Right lobe of liver (tissue), 6 donors: ENCODE measurements around the gene DENND2A. TPM values are rescaled to one million over a fixed set of nuclear protein-coding genes. Genes with fewer than 3 reads are reported as not detected.

Experiments used
- ATAC-seq, 4 donors: fragments of 200-7000 bp; cut with Tn5 transposase; one replicate each; pipeline ENCODE4 v1.9.1; 2020; ENCODE audit warnings: mild to moderate bottlenecking in 4 of 4, moderate library complexity in 4 of 4
- DNase-seq, 3 donors: peaks; one replicate each; pipeline ENCODE4 v3.0.0-alpha.2; 2020
- H3K27ac ChIP-seq, 3 donors: fragments of 200-600 bp; one replicate each; pipeline ENCODE4 v1.8.0; 2022
- H3K27me3 ChIP-seq, 2 donors: fragments of 200-600 bp; one replicate each; pipeline ENCODE4 v1.8.0; 2022
- H3K36me3 ChIP-seq, 4 donors: fragments of 200-600 bp; sonication (generic) in 1 of 4; one replicate each; pipeline versions ENCODE4 v1.5.1 to v1.8.0; 2017 to 2022; ENCODE audit warnings: control low read depth in 1 of 4
- H3K4me1 ChIP-seq, 4 donors: fragments of 200-600 bp; sonication (generic) in 1 of 4; one replicate each; pipeline versions ENCODE4 v1.5.1 to v1.8.0; 2017 to 2022; ENCODE audit warnings: control low read depth in 1 of 4
- H3K4me3 ChIP-seq, 3 donors: fragments of 200-600 bp; one replicate each; pipeline ENCODE4 v1.8.0; 2022
- H3K9me3 ChIP-seq, 4 donors: fragments of 200-600 bp; sonication (generic) in 1 of 4; one replicate each; pipeline versions ENCODE4 v1.5.1 to v1.8.0; 2017 to 2022; ENCODE audit warnings: control low read depth in 1 of 4
- POLR2A ChIP-seq: fragments of 450-650 bp; IDR thresholded peaks from one replicate; pipeline ENCODE4 v1.6.1; 2017; ENCODE audit warnings: antibody characterized with exemption, mild to moderate bottlenecking
- WGBS: methylation state at CpG from one replicate; pipeline ENCODE4 v1.1.6; 2018; ENCODE audit warnings: low coverage, low lambda C conversion rate; ENCODE audit not compliant: insufficient coverage; ENCODE audit errors: missing lambda C conversion rate; 5-methylcytosine and 5-hydroxymethylcytosine counted together
- intact Hi-C, 2 donors: fragments of 100-400 bp; cut with DNase I; formaldehyde crosslinking; loops; one replicate each; pipeline versions ENCODE4 v1.11.2 to v1.14.1; 2022
- total RNA-seq, 6 experiments: library from RNA; depleted of rRNA in 2 of 6; stranded (reverse); fragments of >200 nt in 2 of 6; fragmentation: NEBNext Ultra II Directional in 3 of 6; extraction: Animal tissue kit (Norgen Biotek cat#: 25700) in 3 of 6; gene quantifications; one replicate each; pipeline versions ENCODE4 v1.1.0 to v1.2.4, GENCODE V29; 2016 to 2023
- TF ChIP-seq, protein P1 (sequence below), 4 donors: fragments of 200-600 bp in 3 of 4; fragments of 450-650 bp in 1 of 4; IDR thresholded peaks; one replicate each; pipeline versions ENCODE4 v1.5.1 to v1.8.0; 2016 to 2022; ENCODE audit warnings: antibody characterized with exemption in 4 of 4, mild to moderate bottlenecking in 2 of 4
- donor health status: DM: no; HTN: yes; CAD: no.
- donor health status: DM: no; HTN: no; CAD: no.
- donor health status: DM: no; HTN: no; CAD: no.
- donor health status: DM: no; HTN: yes; CAD: no.
- donor health status: DM: no; HTN: yes; CAD: no.

Gene DENND2A
- total RNA-seq, 6 experiments from 2014 or later = 1.4 to 3.6 (median 2.4) TPM

DNA sequence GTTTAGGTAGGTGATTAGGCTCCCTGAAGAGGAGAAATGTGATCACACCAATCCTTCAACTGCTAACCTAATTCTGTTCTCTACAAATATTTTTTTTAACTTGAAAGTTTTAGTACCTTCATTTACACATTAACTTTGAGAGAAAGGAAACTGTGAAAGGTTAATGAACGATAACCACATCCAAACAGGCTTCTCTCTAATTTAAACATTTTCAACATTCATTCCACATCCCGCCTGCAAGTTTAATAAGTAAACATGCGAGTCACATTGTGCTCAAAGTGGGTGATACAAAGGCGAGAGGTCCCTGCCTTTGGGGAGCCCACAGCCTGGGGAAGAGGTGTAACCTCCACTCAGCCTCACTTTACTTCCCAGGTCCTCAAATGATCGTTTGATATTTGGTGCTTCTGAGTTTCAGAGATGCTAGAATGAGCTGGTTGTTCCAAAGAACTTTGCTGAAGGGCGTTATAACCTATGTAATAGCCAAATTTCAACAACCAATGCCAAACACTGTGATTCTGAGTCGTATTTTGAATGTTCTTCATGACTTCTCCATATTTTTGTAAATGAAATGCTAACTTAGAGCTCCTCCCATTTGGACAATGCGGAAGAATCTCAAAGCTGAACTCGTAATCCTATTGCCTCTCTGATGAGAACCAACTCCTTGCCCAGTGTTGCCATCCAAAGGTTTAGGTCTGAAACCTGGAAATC is 47.5 kb downstream of the DENND2A start:
- Histone ChIP-seq H3K4me3 (no peak overlapping the region), H3K27me3 (no peaks in the 10 kb centered on the region), H3K27ac (no peak overlapping the region), H3K36me3 (no peaks in the 10 kb centered on the region), H3K9me3 (no peaks in the 10 kb centered on the region), H3K4me1 (no peaks in the 10 kb centered on the region)
- 64% methylated on average over 9 of the region's 9 CpGs for WGBS
- intact Hi-C loops = no loop called here
- ATAC-seq (peak in 1 of 4 donors; percentile 21), DNase-seq (no peak)
- TF ChIP-seq POLR2A = no peak
- TF ChIP-seq, protein P1, sequence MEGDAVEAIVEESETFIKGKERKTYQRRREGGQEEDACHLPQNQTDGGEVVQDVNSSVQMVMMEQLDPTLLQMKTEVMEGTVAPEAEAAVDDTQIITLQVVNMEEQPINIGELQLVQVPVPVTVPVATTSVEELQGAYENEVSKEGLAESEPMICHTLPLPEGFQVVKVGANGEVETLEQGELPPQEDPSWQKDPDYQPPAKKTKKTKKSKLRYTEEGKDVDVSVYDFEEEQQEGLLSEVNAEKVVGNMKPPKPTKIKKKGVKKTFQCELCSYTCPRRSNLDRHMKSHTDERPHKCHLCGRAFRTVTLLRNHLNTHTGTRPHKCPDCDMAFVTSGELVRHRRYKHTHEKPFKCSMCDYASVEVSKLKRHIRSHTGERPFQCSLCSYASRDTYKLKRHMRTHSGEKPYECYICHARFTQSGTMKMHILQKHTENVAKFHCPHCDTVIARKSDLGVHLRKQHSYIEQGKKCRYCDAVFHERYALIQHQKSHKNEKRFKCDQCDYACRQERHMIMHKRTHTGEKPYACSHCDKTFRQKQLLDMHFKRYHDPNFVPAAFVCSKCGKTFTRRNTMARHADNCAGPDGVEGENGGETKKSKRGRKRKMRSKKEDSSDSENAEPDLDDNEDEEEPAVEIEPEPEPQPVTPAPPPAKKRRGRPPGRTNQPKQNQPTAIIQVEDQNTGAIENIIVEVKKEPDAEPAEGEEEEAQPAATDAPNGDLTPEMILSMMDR (IDR thresholded peaks at IDR 0.05) = no peak

DNA sequence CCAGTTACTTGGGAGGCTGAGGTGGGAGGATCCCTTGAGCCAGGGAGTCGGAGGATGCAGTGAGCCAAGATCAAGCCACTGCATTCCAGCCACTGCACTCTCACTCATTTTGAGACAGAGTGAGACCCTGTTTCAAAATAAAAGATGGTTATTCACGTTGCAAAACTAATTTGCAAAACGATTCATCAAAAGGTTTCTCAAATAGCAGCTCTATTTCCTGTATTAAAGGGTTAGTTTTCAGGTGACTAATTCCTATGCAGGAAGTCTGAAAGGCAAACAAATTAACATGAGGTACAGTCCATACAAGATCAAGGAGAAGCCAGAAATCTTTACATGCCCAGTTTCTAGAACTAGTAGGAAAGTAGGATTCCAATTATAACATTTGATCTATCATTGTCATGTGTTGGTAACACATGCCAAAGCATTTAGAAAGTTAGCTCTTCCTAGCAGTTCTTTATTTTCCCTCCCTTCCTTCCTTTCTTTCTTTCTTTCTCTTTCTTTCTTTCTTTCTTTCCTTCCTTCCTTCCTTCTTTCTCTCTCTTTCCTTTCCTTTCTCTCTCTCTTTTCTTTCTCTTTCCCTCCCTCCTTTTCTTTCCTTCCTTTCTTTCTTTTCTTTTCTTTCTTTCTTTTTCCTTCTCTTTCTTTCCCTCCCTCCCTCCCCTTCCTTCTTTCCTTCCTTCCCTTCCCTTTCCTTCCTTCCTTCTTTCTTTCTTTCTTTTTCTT is 49.3 kb downstream of the DENND2A start:
- no peak overlapping the region for H3K27ac ChIP-seq

DNA sequence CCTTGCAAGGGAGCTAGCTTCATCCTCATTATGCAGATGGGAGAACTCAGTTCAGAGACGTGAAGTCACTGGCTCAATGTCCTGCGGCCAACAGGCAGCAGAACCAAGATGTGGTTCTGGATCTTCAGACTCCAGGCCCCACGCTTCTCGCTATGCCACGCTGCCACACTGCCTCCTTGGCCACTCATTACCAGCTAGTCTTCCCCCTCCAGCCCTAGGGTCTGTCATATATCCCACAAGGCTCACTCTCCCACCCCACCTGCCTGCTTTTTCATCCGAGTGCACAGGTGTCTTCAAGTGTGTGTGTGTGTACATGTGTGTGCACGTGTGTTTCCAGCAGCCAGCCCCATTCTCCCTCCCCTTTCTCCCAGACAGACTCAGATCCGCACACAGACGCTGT is 53.4 kb downstream of the DENND2A start:
- ATAC-seq (no peak), DNase-seq (no peak)
- Histone ChIP-seq H3K27ac (no peak overlapping the region), H3K9me3 (no peaks in the 10 kb centered on the region), H3K4me3 (no peak overlapping the region), H3K27me3 (no peaks in the 10 kb centered on the region), H3K4me1 (no peaks in the 10 kb centered on the region), H3K36me3 (no peaks in the 10 kb centered on the region)
- WGBS = 89% methylated on average over 5 of the region's 9 CpGs
- TF ChIP-seq POLR2A = no peak
- TF ChIP-seq, protein P1 (IDR thresholded peaks at IDR 0.05) = no peak
- intact Hi-C loops = loop anchor here in 1 of 2 donors (10.0 kb wide), 1 partner anchor 48 kb away; no protein-coding TSS in a partner anchor

More for the DNA sequence above, 49.3 kb downstream of the DENND2A start:
- no peaks in the 10 kb centered on the region for H3K36me3 ChIP-seq
- H3K4me1 ChIP-seq = no peaks in the 10 kb centered on the region
- no peaks in the 10 kb centered on the region for H3K27me3 ChIP-seq
- H3K4me3 ChIP-seq = no peak overlapping the region
- no peak for TF ChIP-seq POLR2A
- TF ChIP-seq, protein P1 (IDR thresholded peaks at IDR 0.05) = no peak
- 62% methylated on average over 3 of the region's 3 CpGs for WGBS
- DNase-seq (no peak), ATAC-seq (peak in 1 of 4 donors; percentile 22)
- intact Hi-C loops = no loop called here
- no peaks in the 10 kb centered on the region for H3K9me3 ChIP-seq

- WGBS = 88% methylated on average over 1 of the region's 3 CpGs
- intact Hi-C loops = loop anchor here in 1 of 2 donors (10.0 kb wide), 1 partner anchor 48 kb away; no protein-coding TSS in a partner anchor
- no peaks in the 10 kb centered on the region for H3K9me3 ChIP-seq
- H3K27me3 ChIP-seq = no peaks in the 10 kb centered on the region
- no peak overlapping the region for H3K27ac ChIP-seq
- no peaks in the 10 kb centered on the region for H3K36me3 ChIP-seq
- DNase-seq (no peak), ATAC-seq (no peak)
- TF ChIP-seq POLR2A = no peak
- TF ChIP-seq, protein P1 (IDR thresholded peaks at IDR 0.05) = no peak
- no peaks in the 10 kb centered on the region for H3K4me1 ChIP-seq
- H3K4me3 ChIP-seq = no peak overlapping the region
These were observed 54.1 kb downstream of the DENND2A start for GRCh38 chr7:140586516-140586915.
